Measurements from ENCODE around the gene FBXO36.

DNA sequence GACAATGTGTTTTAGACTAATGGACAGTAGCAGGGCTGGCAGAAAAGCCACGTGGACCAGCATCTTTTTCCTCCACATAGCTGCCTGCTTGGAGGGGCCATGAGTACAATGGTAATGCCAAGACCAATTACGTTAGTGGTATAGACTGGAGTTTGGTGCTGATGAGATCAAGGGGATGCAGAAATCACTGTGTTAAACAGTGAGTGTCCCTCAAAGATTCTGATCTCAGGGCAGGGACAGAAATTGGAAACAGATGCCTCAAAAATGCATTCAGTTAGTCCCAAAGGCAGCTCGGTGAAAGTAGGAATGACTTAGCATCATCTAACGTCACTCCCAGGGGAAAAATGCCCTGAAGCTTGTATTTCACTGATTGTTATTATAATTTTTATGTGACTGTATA lies 74.0 kb downstream of the FBXO36 start:
- TF ChIP-seq, protein P1, sequence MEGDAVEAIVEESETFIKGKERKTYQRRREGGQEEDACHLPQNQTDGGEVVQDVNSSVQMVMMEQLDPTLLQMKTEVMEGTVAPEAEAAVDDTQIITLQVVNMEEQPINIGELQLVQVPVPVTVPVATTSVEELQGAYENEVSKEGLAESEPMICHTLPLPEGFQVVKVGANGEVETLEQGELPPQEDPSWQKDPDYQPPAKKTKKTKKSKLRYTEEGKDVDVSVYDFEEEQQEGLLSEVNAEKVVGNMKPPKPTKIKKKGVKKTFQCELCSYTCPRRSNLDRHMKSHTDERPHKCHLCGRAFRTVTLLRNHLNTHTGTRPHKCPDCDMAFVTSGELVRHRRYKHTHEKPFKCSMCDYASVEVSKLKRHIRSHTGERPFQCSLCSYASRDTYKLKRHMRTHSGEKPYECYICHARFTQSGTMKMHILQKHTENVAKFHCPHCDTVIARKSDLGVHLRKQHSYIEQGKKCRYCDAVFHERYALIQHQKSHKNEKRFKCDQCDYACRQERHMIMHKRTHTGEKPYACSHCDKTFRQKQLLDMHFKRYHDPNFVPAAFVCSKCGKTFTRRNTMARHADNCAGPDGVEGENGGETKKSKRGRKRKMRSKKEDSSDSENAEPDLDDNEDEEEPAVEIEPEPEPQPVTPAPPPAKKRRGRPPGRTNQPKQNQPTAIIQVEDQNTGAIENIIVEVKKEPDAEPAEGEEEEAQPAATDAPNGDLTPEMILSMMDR (conservative IDR thresholded peaks at IDR 0.05 in 1 of 2, IDR thresholded peaks at IDR 0.05 in 1 of 2; ENCODE audit: low read depth in 1 of 2, low read length in 2 of 2): no peak
- TF ChIP-seq EZH2 (IDR thresholded peaks at IDR 0.05; ENCODE audit: low read length, missing control alignments): no peak

All from fibroblast of lung (primary cell).